Adipocyte (in vitro differentiated cells): ENCODE measurements around the gene GATD1.

Source experiments
- DNase-seq: peaks from one replicate; pipeline ENCODE4 v3.0.0-alpha.2; 2015; ENCODE audit warnings: low read depth
- H3K27me3 ChIP-seq: replicated peaks from 2 replicates; pipeline ENCODE4 v1.7.0; 2013; ENCODE audit warnings: mild to moderate bottlenecking, low read length, moderate library complexity; ENCODE audit not compliant: control insufficient read depth, insufficient read depth
- H3K36me3 ChIP-seq: 2 replicates; pipeline ENCODE4 v1.7.0; 2013; ENCODE audit warnings: low read length, mild to moderate bottlenecking, moderate library complexity; ENCODE audit not compliant: control insufficient read depth, insufficient read depth, severe bottlenecking
- H3K4me1 ChIP-seq: 2 replicates; pipeline ENCODE4 v1.7.0; 2013; ENCODE audit warnings: mild to moderate bottlenecking, low read length, moderate library complexity; ENCODE audit not compliant: control insufficient read depth, insufficient read depth
- H3K4me3 ChIP-seq: 2 replicates; pipeline ENCODE4 v1.7.0; 2013; ENCODE audit warnings: mild to moderate bottlenecking, low read length, moderate library complexity
- H3K9ac ChIP-seq: 2 replicates; pipeline ENCODE4 v1.7.0; 2013; ENCODE audit warnings: mild to moderate bottlenecking, low read length, moderate library complexity
- H3K9me3 ChIP-seq: 2 replicates; pipeline ENCODE4 v1.7.0; 2013; ENCODE audit warnings: mild to moderate bottlenecking, low read length, moderate library complexity; ENCODE audit not compliant: control insufficient read depth

GATD1 gene

GRCh38 chr11:720017-720641 lies 57.2 kb downstream of the GATD1 start:
- no peak for DNase-seq
- no peak overlapping the region for H3K9ac ChIP-seq
- H3K9me3 ChIP-seq = no peaks in the 10 kb centered on the region
- H3K36me3 ChIP-seq = no peaks in the 10 kb centered on the region
- H3K27me3 ChIP-seq = no peaks in the 10 kb centered on the region
- H3K4me3 ChIP-seq = no peak overlapping the region
- H3K4me1 ChIP-seq = no peaks in the 10 kb centered on the region

- H3K27me3 ChIP-seq = no peaks in the 10 kb centered on the region
Observed at GRCh38 chr11:719214-720016, 57.9 kb downstream of the GATD1 start.

More at GRCh38 chr11:719214-720016, 57.9 kb downstream of the GATD1 start:
- Histone ChIP-seq H3K9ac (no peak overlapping the region), H3K36me3 (no peaks in the 10 kb centered on the region), H3K4me1 (no peaks in the 10 kb centered on the region), H3K4me3 (no peak overlapping the region), H3K9me3 (no peaks in the 10 kb centered on the region)
- no peak for DNase-seq
